Spleen (tissue), 7 donors: ENCODE results near the gene AGPAT3.

ENCODE experiments used
- CTCF ChIP-seq, 11 experiments: fragments of 200-600 bp in 7 of 11; fragments of 450-650 bp in 4 of 11; sonication (generic) in 4 of 11; IDR thresholded peaks in 8 of 11; conservative IDR thresholded peaks in 3 of 11; 1 replicate in 7 of 11; 2 replicates in 4 of 11; pipeline versions ENCODE4 v1.4.0 to v1.8.0; 2016 to 2021; ENCODE audit warnings: antibody characterized with exemption in 11 of 11, inconsistent platforms in 4 of 11, mild to moderate bottlenecking in 1 of 11
- POLR2A ChIP-seq, 3 donors: fragments of 450-650 bp; IDR thresholded peaks; one replicate each; pipeline ENCODE4 v1.5.1; 2017; ENCODE audit warnings: antibody characterized with exemption in 3 of 3, mild to moderate bottlenecking in 1 of 3
- donor health status: DM: no; HTN: no; CAD: no; lungs with moderate emphysema.
- donor health status: DM: no; HTN: no; CAD: no.
- donor health status: DM: no; HTN: no; CAD: no.

DNA sequence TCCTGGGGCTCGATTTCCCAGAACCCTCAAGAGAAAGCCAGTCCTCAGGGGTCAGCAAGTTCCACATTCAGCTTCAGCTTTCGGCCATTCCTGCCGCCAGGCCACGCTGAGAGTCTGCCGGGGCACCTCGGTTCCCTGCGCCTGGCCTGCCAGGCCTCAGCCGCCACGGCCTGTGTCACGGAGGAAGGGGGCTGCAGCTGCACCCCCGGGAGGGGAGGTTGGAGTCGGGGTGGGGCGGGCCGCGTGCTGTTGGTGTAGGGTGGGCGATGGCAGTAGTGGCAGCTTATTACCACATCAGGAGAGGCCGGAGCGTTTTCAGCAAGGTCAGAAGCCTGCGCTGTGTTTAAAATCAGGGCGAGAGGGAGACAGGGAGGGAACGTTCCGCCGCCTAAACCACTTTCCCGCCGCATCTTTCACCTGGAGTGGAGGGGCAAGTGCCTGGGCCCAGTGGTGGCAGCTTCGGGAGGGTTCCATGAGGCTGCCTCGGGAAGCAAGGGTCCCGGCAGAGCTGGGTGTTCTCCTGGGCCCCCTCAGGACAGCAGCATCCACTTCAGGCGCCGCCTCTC is 78.6 kb downstream of the AGPAT3 start:
- no peak for TF ChIP-seq CTCF (IDR thresholded peaks at IDR 0.05 in 8 of 11, conservative IDR thresholded peaks at IDR 0.05 in 3 of 11)
- TF ChIP-seq POLR2A (IDR thresholded peaks at IDR 0.05) = no peak
